IPS-18a (cell line): ENCODE measurements around the gene REEP6.
"Not testable (repeated sequence)": the region's sequence is repeated elsewhere in the genome, so short reads cannot be mapped to it uniquely, and the experiment has no call there.

Source experiments
- H3K27ac ChIP-seq: one replicate; pipeline ENCODE4 v1.5.1; 2013; ENCODE audit warnings: low read length
- H3K27me3 ChIP-seq: one replicate; pipeline ENCODE4 v1.6.1; 2013; ENCODE audit warnings: mild to moderate bottlenecking, low read length; ENCODE audit not compliant: control insufficient read depth, insufficient read depth
- H3K36me3 ChIP-seq: one replicate; pipeline ENCODE4 v1.6.1; 2013; ENCODE audit warnings: low read depth, low read length; ENCODE audit not compliant: control insufficient read depth
- H3K4me1 ChIP-seq: one replicate; pipeline ENCODE4 v1.6.1; 2013; ENCODE audit warnings: low read depth, low read length; ENCODE audit not compliant: control insufficient read depth
- H3K4me3 ChIP-seq: one replicate; pipeline ENCODE4 v1.5.1; 2013; ENCODE audit warnings: low read length
- H3K9ac ChIP-seq: one replicate; pipeline ENCODE4 v1.6.1; 2013; ENCODE audit warnings: mild to moderate bottlenecking, low read length, moderate library complexity
- H3K9me3 ChIP-seq: one replicate; pipeline ENCODE4 v1.6.1; 2013; ENCODE audit warnings: low read depth, low read length; ENCODE audit not compliant: control insufficient read depth

REEP6 gene

GRCh38 chr19:1527650-1528309 is 36.8 kb downstream of the REEP6 start:
- Histone ChIP-seq H3K4me1 (no peaks in the 10 kb centered on the region), H3K9ac (no peak overlapping the region), H3K27me3 (peaks cover 37% of the 10 kb centered on the region), H3K36me3 (no peaks in the 10 kb centered on the region), H3K9me3 (no peaks in the 10 kb centered on the region), H3K27ac (no peak overlapping the region), H3K4me3 (no peak overlapping the region)

- Histone ChIP-seq H3K9ac (no peak overlapping the region), H3K4me1 (no peaks in the 10 kb centered on the region), H3K9me3 (no peaks in the 10 kb centered on the region), H3K4me3 (no peak overlapping the region), H3K27me3 (peaks cover 27% of the 10 kb centered on the region), H3K27ac (no peak overlapping the region), H3K36me3 (no peaks in the 10 kb centered on the region)
These were observed 37.8 kb downstream of the REEP6 start for GRCh38 chr19:1528596-1529429.

GRCh38 chr19:1529430-1529816 is 38.4 kb downstream of the REEP6 start:
- no peak overlapping the region for H3K4me3 ChIP-seq
- no peak overlapping the region for H3K9ac ChIP-seq
- H3K27me3 ChIP-seq: peaks cover 21% of the 10 kb centered on the region
- no peaks in the 10 kb centered on the region for H3K4me1 ChIP-seq
- H3K27ac ChIP-seq: no peak overlapping the region
- no peaks in the 10 kb centered on the region for H3K9me3 ChIP-seq
- no peaks in the 10 kb centered on the region for H3K36me3 ChIP-seq

- H3K9me3 ChIP-seq, H3K27me3 ChIP-seq, H3K36me3 ChIP-seq, H3K4me3 ChIP-seq, H3K9ac ChIP-seq, H3K4me1 ChIP-seq, H3K27ac ChIP-seq: not testable (repeated sequence)
These were observed 39.9 kb downstream of the REEP6 start for GRCh38 chr19:1530856-1531255.

- Histone ChIP-seq H3K4me3 (no peak overlapping the region), H3K4me1 (no peaks in the 10 kb centered on the region), H3K9ac (no peak overlapping the region), H3K27me3 (no peaks in the 10 kb centered on the region), H3K36me3 (no peaks in the 10 kb centered on the region), H3K27ac (no peak overlapping the region), H3K9me3 (no peaks in the 10 kb centered on the region)
These were observed 40.6 kb downstream of the REEP6 start for GRCh38 chr19:1531587-1531986.

GRCh38 chr19:1532003-1532402 is 41.0 kb downstream of the REEP6 start:
- no peak overlapping the region for H3K27ac ChIP-seq
- no peaks in the 10 kb centered on the region for H3K27me3 ChIP-seq

GRCh38 chr19:1533510-1534150 is 42.6 kb downstream of the REEP6 start:
- no peaks in the 10 kb centered on the region for H3K4me1 ChIP-seq
- H3K27ac ChIP-seq: no peak overlapping the region
- no peaks in the 10 kb centered on the region for H3K9me3 ChIP-seq
- H3K36me3 ChIP-seq: no peaks in the 10 kb centered on the region
- H3K9ac ChIP-seq: no peak overlapping the region
- no peaks in the 10 kb centered on the region for H3K27me3 ChIP-seq
- no peak overlapping the region for H3K4me3 ChIP-seq

More at GRCh38 chr19:1532003-1532402, 41.0 kb downstream of the REEP6 start:
- Histone ChIP-seq H3K36me3 (no peaks in the 10 kb centered on the region), H3K9me3 (no peaks in the 10 kb centered on the region), H3K4me1 (no peaks in the 10 kb centered on the region), H3K9ac (no peak overlapping the region), H3K4me3 (no peak overlapping the region)

GRCh38 chr19:1534972-1535371 is 44.0 kb downstream of the REEP6 start:
- no peak overlapping the region for H3K27ac ChIP-seq
- no peaks in the 10 kb centered on the region for H3K27me3 ChIP-seq
- no peaks in the 10 kb centered on the region for H3K9me3 ChIP-seq
- H3K9ac ChIP-seq: no peak overlapping the region
- H3K4me3 ChIP-seq: no peak overlapping the region
- no peaks in the 10 kb centered on the region for H3K36me3 ChIP-seq
- no peaks in the 10 kb centered on the region for H3K4me1 ChIP-seq

GRCh38 chr19:1535699-1536098 is 44.7 kb downstream of the REEP6 start:
- not testable (repeated sequence) for H3K27me3 ChIP-seq, H3K4me3 ChIP-seq, H3K4me1 ChIP-seq, H3K9ac ChIP-seq, H3K27ac ChIP-seq, H3K9me3 ChIP-seq, H3K36me3 ChIP-seq

- Histone ChIP-seq H3K27ac (no peak overlapping the region), H3K4me1 (no peaks in the 10 kb centered on the region), H3K36me3 (no peaks in the 10 kb centered on the region), H3K27me3 (no peaks in the 10 kb centered on the region), H3K9me3 (no peaks in the 10 kb centered on the region), H3K9ac (no peak overlapping the region), H3K4me3 (no peak overlapping the region)
These were observed 48.0 kb downstream of the REEP6 start for GRCh38 chr19:1538978-1539377.

- H3K9me3 ChIP-seq, H3K9ac ChIP-seq, H3K4me3 ChIP-seq, H3K27ac ChIP-seq, H3K27me3 ChIP-seq, H3K36me3 ChIP-seq, H3K4me1 ChIP-seq: not testable (repeated sequence)
These were observed 48.8 kb downstream of the REEP6 start for GRCh38 chr19:1539749-1540148.
